ENCODE measurements around the gene NF1. TPM values are rescaled to one million over a fixed set of nuclear protein-coding genes. Genes with fewer than 3 reads are reported as not detected.

NF1 gene
- total RNA-seq, 1 donor from 2014 or later, result 33.2 TPM

- Histone ChIP-seq H3K36me3 (ENCODE audit: control insufficient read depth, insufficient read depth, low read length) (no peaks in the 10 kb centered on the region), H3K27me3 (ENCODE audit: control insufficient read depth, insufficient read depth, low read length) (no peaks in the 10 kb centered on the region), H3K4me3 (ENCODE audit: low read depth, low read length) (no peak overlapping the region)
- no peak for FAIRE-seq
- DNase-seq (ENCODE audit: low read depth), result no peak
- no peak for TF ChIP-seq CTCF (IDR thresholded peaks at IDR 0.05; ENCODE audit: insufficient read depth, low read length, severe bottlenecking)
Observed at GRCh38 chr17:31321966-31322365, 227.2 kb downstream of the NF1 start.

GRCh38 chr17:31323551-31323950, 228.8 kb downstream of the NF1 start:
- DNase-seq (ENCODE audit: low read depth) (no peak), FAIRE-seq (no peak)
- TF ChIP-seq CTCF (IDR thresholded peaks at IDR 0.05; ENCODE audit: insufficient read depth, low read length, severe bottlenecking), result no peak
- Histone ChIP-seq H3K36me3 (ENCODE audit: control insufficient read depth, insufficient read depth, low read length) (no peaks in the 10 kb centered on the region), H3K27me3 (ENCODE audit: control insufficient read depth, insufficient read depth, low read length) (no peaks in the 10 kb centered on the region), H3K4me3 (ENCODE audit: low read depth, low read length) (no peak overlapping the region)

GRCh38 chr17:31327534-31328159, 232.9 kb downstream of the NF1 start:
- no peak overlapping the region for H3K4me3 ChIP-seq (ENCODE audit: low read depth, low read length)
- no peaks in the 10 kb centered on the region for H3K27me3 ChIP-seq (ENCODE audit: control insufficient read depth, insufficient read depth, low read length)
- DNase-seq (ENCODE audit: low read depth) (peak; percentile 90), FAIRE-seq (no peak)
- no peak for TF ChIP-seq CTCF (IDR thresholded peaks at IDR 0.05; ENCODE audit: insufficient read depth, low read length, severe bottlenecking)
- H3K36me3 ChIP-seq (ENCODE audit: control insufficient read depth, insufficient read depth, low read length), result no peaks in the 10 kb centered on the region

GRCh38 chr17:31328160-31328535, 233.4 kb downstream of the NF1 start:
- Histone ChIP-seq H3K36me3 (ENCODE audit: control insufficient read depth, insufficient read depth, low read length) (no peaks in the 10 kb centered on the region), H3K4me3 (ENCODE audit: low read depth, low read length) (no peak overlapping the region), H3K27me3 (ENCODE audit: control insufficient read depth, insufficient read depth, low read length) (no peaks in the 10 kb centered on the region)
- no peak for TF ChIP-seq CTCF (IDR thresholded peaks at IDR 0.05; ENCODE audit: insufficient read depth, low read length, severe bottlenecking)
- DNase-seq (ENCODE audit: low read depth) (no peak), FAIRE-seq (no peak)

- no peak for TF ChIP-seq CTCF (IDR thresholded peaks at IDR 0.05; ENCODE audit: insufficient read depth, low read length, severe bottlenecking)
- FAIRE-seq (no peak), DNase-seq (ENCODE audit: low read depth) (peak; percentile 28)
- no peak overlapping the region for H3K4me3 ChIP-seq (ENCODE audit: low read depth, low read length)
- no peaks in the 10 kb centered on the region for H3K36me3 ChIP-seq (ENCODE audit: control insufficient read depth, insufficient read depth, low read length)
- no peaks in the 10 kb centered on the region for H3K27me3 ChIP-seq (ENCODE audit: control insufficient read depth, insufficient read depth, low read length)
Observed at GRCh38 chr17:31329221-31329620, 234.4 kb downstream of the NF1 start.

Data from bronchial epithelial cell (primary cell).